GM23338 (cell line): ENCODE data around the gene TIMP4. TPM values are rescaled to one million over a fixed set of nuclear protein-coding genes. Genes with fewer than 3 reads are reported as not detected.

Experiments
- ATAC-seq: fragments of 200-7000 bp; cut with Tn5 transposase; 3 replicates; pipeline ENCODE4 v1.9.1; 2020
- DNase-seq: peaks from one replicate; pipeline ENCODE4 v3.0.0-alpha.2; 2015; ENCODE audit warnings: low spot score
- H2AFZ ChIP-seq: fragments of 200-600 bp; sonication (generic); 2 replicates; pipeline ENCODE4 v1.8.0; 2016; ENCODE audit warnings: antibody characterized with exemption, mild to moderate bottlenecking, moderate library complexity
- H3F3A ChIP-seq: fragments of 200-600 bp; sonication (generic); replicated peaks from 2 replicates; pipeline ENCODE4 v1.8.0; 2017; ENCODE audit warnings: antibody characterized with exemption, mixed run types, low read depth
- H3K27ac ChIP-seq: fragments of 200-600 bp; sonication (generic); 2 replicates; pipeline ENCODE4 v1.6.1; 2016; ENCODE audit warnings: low read depth
- H3K27me3 ChIP-seq: fragments of 200-600 bp; sonication (generic); 2 replicates; pipeline ENCODE4 v1.8.0; 2016; ENCODE audit warnings: mild to moderate bottlenecking, mixed run types, moderate library complexity; ENCODE audit not compliant: insufficient read depth
- H3K36me3 ChIP-seq: fragments of 200-600 bp; sonication (generic); 2 replicates; pipeline ENCODE4 v1.8.0; 2016; ENCODE audit warnings: mild to moderate bottlenecking; ENCODE audit not compliant: insufficient read depth
- H3K4me1 ChIP-seq: fragments of 200-600 bp; sonication (generic); 2 replicates; pipeline ENCODE4 v1.8.0; 2016; ENCODE audit warnings: mild to moderate bottlenecking, moderate library complexity; ENCODE audit not compliant: insufficient read depth
- H3K4me2 ChIP-seq: fragments of 200-600 bp; sonication (generic); 2 replicates; pipeline ENCODE4 v1.7.1; 2017; ENCODE audit warnings: mixed run types
- H3K4me3 ChIP-seq: fragments of 200-600 bp; sonication (generic); 2 replicates; pipeline ENCODE4 v1.6.1; 2016; ENCODE audit warnings: mixed run types
- H3K79me2 ChIP-seq: fragments of 200-600 bp; sonication (generic); replicated peaks from 2 replicates; pipeline ENCODE4 v1.8.0; 2017; ENCODE audit warnings: mild to moderate bottlenecking; ENCODE audit not compliant: insufficient read depth
- H3K9me2 ChIP-seq: fragments of 200-600 bp; sonication (generic); 2 replicates; pipeline ENCODE4 v1.8.0; 2017; ENCODE audit not compliant: insufficient read depth
- H4K20me1 ChIP-seq: fragments of 200-600 bp; sonication (generic); replicated peaks from 2 replicates; pipeline ENCODE4 v1.8.0; 2017; ENCODE audit warnings: mild to moderate bottlenecking; ENCODE audit not compliant: insufficient read depth
- H3K27ac Mint-ChIP-seq: 2 replicates; pipeline ENCODE4 v1.8.0; 2020; ENCODE audit warnings: inconsistent platforms, mild to moderate bottlenecking, moderate library complexity, mixed read lengths
- H3K27me3 Mint-ChIP-seq: 3 replicates; pipeline ENCODE4 v1.8.0; 2022; ENCODE audit warnings: low read depth, mild to moderate bottlenecking, moderate library complexity, mixed read lengths, inconsistent platforms; ENCODE audit not compliant: insufficient read depth, poor library complexity
- H3K36me3 Mint-ChIP-seq: 3 replicates; pipeline ENCODE4 v1.8.0; 2021; ENCODE audit warnings: low read depth, mild to moderate bottlenecking, inconsistent platforms, moderate library complexity, mixed read lengths
- H3K4me1 Mint-ChIP-seq: 3 replicates; pipeline ENCODE4 v1.8.0; 2020; ENCODE audit warnings: mild to moderate bottlenecking, inconsistent platforms, mixed read lengths
- H3K4me3 Mint-ChIP-seq: 3 replicates; pipeline ENCODE4 v1.8.0; 2021; ENCODE audit warnings: moderate library complexity, mild to moderate bottlenecking, inconsistent platforms, mixed read lengths
- H3K9me3 Mint-ChIP-seq: 3 replicates; pipeline ENCODE4 v1.8.0; 2020; ENCODE audit warnings: moderate library complexity, mild to moderate bottlenecking, inconsistent platforms, mixed read lengths
- ETS1 ChIP-seq: IDR thresholded peaks from 2 replicates; pipeline ENCODE4 v1.6.1; 2016; ENCODE audit warnings: antibody characterized with exemption
- EZH2 ChIP-seq: fragments of 200-600 bp; sonication (generic); IDR thresholded peaks from one replicate; pipeline ENCODE4 v1.8.0; 2017; ENCODE audit warnings: antibody characterized with exemption, mild to moderate bottlenecking, low read depth; ENCODE audit not compliant: unreplicated experiment
- EZH2phosphoT487 ChIP-seq: fragments of 200-600 bp; sonication (generic); IDR thresholded peaks from one replicate; pipeline ENCODE4 v1.8.1; 2018; ENCODE audit warnings: antibody characterized with exemption; ENCODE audit not compliant: unreplicated experiment
- JUNB ChIP-seq: IDR thresholded peaks from one replicate; pipeline ENCODE4 v1.6.1; 2016; ENCODE audit warnings: antibody characterized with exemption; ENCODE audit not compliant: unreplicated experiment
- NANOG ChIP-seq: IDR thresholded peaks from 2 replicates; pipeline ENCODE4 v1.6.1; 2016; ENCODE audit warnings: antibody characterized with exemption, borderline replicate concordance
- POLR2AphosphoS5 ChIP-seq: IDR thresholded peaks from 2 replicates; pipeline ENCODE4 v1.6.1; 2016; ENCODE audit warnings: antibody characterized with exemption, low read depth
- REST ChIP-seq: IDR thresholded peaks from one replicate; pipeline ENCODE4 v1.6.1; 2018; ENCODE audit warnings: antibody characterized with exemption; ENCODE audit not compliant: unreplicated experiment
- ZNF114 ChIP-seq: fragments of 250-450 bp; sonication (Bioruptor Pico); IDR thresholded peaks from 2 replicates; pipeline ENCODE4 v1.5.0; 2020; ENCODE audit warnings: mild to moderate bottlenecking, moderate library complexity
- ZNF331 ChIP-seq: fragments of 250-450 bp; sonication (Bioruptor Pico); IDR thresholded peaks from 2 replicates; pipeline ENCODE4 v1.5.0; 2020; ENCODE audit warnings: low read depth, mild to moderate bottlenecking, moderate library complexity
- ZNF462 ChIP-seq: fragments of 250-450 bp; sonication (Bioruptor Pico); IDR thresholded peaks from 2 replicates; pipeline ENCODE4 v1.5.0; 2020; ENCODE audit warnings: mild to moderate bottlenecking, moderate library complexity
- polyA plus RNA-seq: library from polyadenylated mRNA; unstranded; fragments of >200 nt; fragmentation: Nextera tagmentation; extraction: Ambion mirVana; gene quantifications from 2 replicates; pipeline ENCODE4 v1.2.1, GENCODE V29; 2016
- total RNA-seq: library from RNA; depleted of rRNA; stranded (reverse); fragments of >200 nt; shearing (Covaris generic); gene quantifications from 2 replicates; pipeline ENCODE4 v1.2.3, GENCODE V29; 2014

Gene TIMP4
- total and polyA plus RNA-seq, 2 experiments from 2014 or later = 6.7 to 11.1 TPM

- ATAC-seq (no peak), DNase-seq (no peak)
- Histone ChIP-seq H3K9me2 (no peaks in the 10 kb centered on the region; the same call in 1 of the 2 replicates), H2AFZ (no peak overlapping the region), H3F3A (no peaks in the 10 kb centered on the region), H3K27ac (no peak overlapping the region), H4K20me1 (no peaks in the 10 kb centered on the region; the same call in 1 of the 2 replicates), H3K79me2 (no peaks in the 10 kb centered on the region), H3K27me3 (no peaks in the 10 kb centered on the region), H3K4me3 (no peak overlapping the region), H3K36me3 (no peaks in the 10 kb centered on the region), H3K4me2 (no peak overlapping the region), H3K4me1 (no peaks in the 10 kb centered on the region)
- Mint-ChIP-seq H3K4me3 (no peak overlapping the region), H3K9me3 (no peaks in the 10 kb centered on the region), H3K27me3 (no peaks in the 10 kb centered on the region), H3K36me3 (no peaks in the 10 kb centered on the region), H3K4me1 (no peaks in the 10 kb centered on the region), H3K27ac (no peak overlapping the region)
- no peak for TF ChIP-seq EZH2phosphoT487
- no peak for TF ChIP-seq ETS1
- TF ChIP-seq EZH2 = no peak
- no peak for TF ChIP-seq ZNF114 (CRISPR knock-in tag)
- no peak for TF ChIP-seq POLR2AphosphoS5
- no peak for TF ChIP-seq ZNF331 (CRISPR knock-in tag)
These were observed 37.2 kb downstream of the TIMP4 start for GRCh38 chr3:12121466-12121865.

GRCh38 chr3:12120374-12121140 lies 38.2 kb downstream of the TIMP4 start:
- Histone ChIP-seq H3K36me3 (no peaks in the 10 kb centered on the region), H3K4me1 (no peaks in the 10 kb centered on the region), H3F3A (no peaks in the 10 kb centered on the region), H3K27ac (no peak overlapping the region), H3K4me3 (no peak overlapping the region), H3K9me2 (no peaks in the 10 kb centered on the region; the same call in 1 of the 2 replicates), H4K20me1 (no peaks in the 10 kb centered on the region; the same call in 1 of the 2 replicates), H3K79me2 (no peaks in the 10 kb centered on the region), H2AFZ (no peak overlapping the region), H3K27me3 (no peaks in the 10 kb centered on the region), H3K4me2 (no peak overlapping the region)
- Mint-ChIP-seq H3K9me3 (no peaks in the 10 kb centered on the region), H3K27me3 (no peaks in the 10 kb centered on the region), H3K36me3 (no peaks in the 10 kb centered on the region), H3K4me1 (no peaks in the 10 kb centered on the region), H3K27ac (no peak overlapping the region), H3K4me3 (no peak overlapping the region)
- no peak for ATAC-seq
- DNase-seq = no peak
- no peak for TF ChIP-seq ZNF331 (CRISPR knock-in tag)
- TF ChIP-seq ZNF462 = no peak
- TF ChIP-seq NANOG = no peak
- TF ChIP-seq JUNB = no peak
- TF ChIP-seq REST = no peak
- TF ChIP-seq ZNF114 (CRISPR knock-in tag) = no peak
